SU-DHL-6 (cell line): Measurements from ENCODE around the gene DOCK3.

ENCODE experiments used
- H2AFZ ChIP-seq: fragments of 200-600 bp; sonication (generic); 2 replicates; pipeline ENCODE4 v1.6.1; 2014; ENCODE audit warnings: low read depth, mild to moderate bottlenecking, moderate library complexity, mixed read lengths, antibody characterized with exemption, low read length; ENCODE audit not compliant: severe bottlenecking
- H3F3A ChIP-seq: fragments of 200-600 bp; shearing (Covaris generic); 2 replicates; pipeline ENCODE4 v1.6.0; 2016; ENCODE audit warnings: antibody characterized with exemption, mild to moderate bottlenecking; ENCODE audit not compliant: insufficient read depth
- H3K27ac ChIP-seq: fragments of 200-600 bp; sonication (generic); 2 replicates; pipeline ENCODE4 v1.5.1; 2016; ENCODE audit warnings: low read depth, mild to moderate bottlenecking, low read length, moderate library complexity, mixed read lengths
- H3K27me3 ChIP-seq: fragments of 200-600 bp; sonication (generic), shearing (Covaris generic); 2 replicates; pipeline ENCODE4 v1.6.0; 2014; ENCODE audit warnings: mild to moderate bottlenecking, low read length
- H3K36me3 ChIP-seq: fragments of 200-600 bp; sonication (generic); 2 replicates; pipeline ENCODE4 v1.6.1; 2014; ENCODE audit warnings: mild to moderate bottlenecking, low read length, mixed read lengths
- H3K4me2 ChIP-seq: fragments of 300-600, 200-600 bp; shearing (Covaris generic), sonication (generic); 2 replicates; pipeline ENCODE4 v1.6.0; 2014; ENCODE audit warnings: low read length, low read depth, mild to moderate bottlenecking; ENCODE audit not compliant: poor library complexity, severe bottlenecking
- H3K4me3 ChIP-seq: fragments of 200-600 bp; sonication (generic); 2 replicates; pipeline ENCODE4 v1.5.1; 2014; ENCODE audit warnings: antibody characterized with exemption, low read length, mild to moderate bottlenecking, mixed read lengths; ENCODE audit not compliant: insufficient read depth, poor library complexity, severe bottlenecking
- H3K79me2 ChIP-seq: fragments of 200-600 bp; sonication (generic); 2 replicates; pipeline ENCODE4 v1.6.1; 2014; ENCODE audit warnings: mild to moderate bottlenecking, low read length, moderate library complexity; ENCODE audit not compliant: insufficient read depth
- H3K9ac ChIP-seq: fragments of 200-600 bp; sonication (generic); 2 replicates; pipeline ENCODE4 v1.7.0; 2014; ENCODE audit warnings: mild to moderate bottlenecking, low read length
- H3K9me2 ChIP-seq: fragments of 200-600 bp; sonication (generic); replicated peaks from 2 replicates; pipeline ENCODE4 v1.6.1; 2014; ENCODE audit warnings: low read length; ENCODE audit not compliant: insufficient read depth
- H3K9me3 ChIP-seq: fragments of 200-600 bp; sonication (generic); 2 replicates; pipeline ENCODE4 v1.6.1; 2014; ENCODE audit warnings: low read length, mixed read lengths; ENCODE audit not compliant: insufficient read depth
- H4K20me1 ChIP-seq: fragments of 200-600 bp; sonication (generic); 2 replicates; pipeline ENCODE4 v1.6.1; 2014; ENCODE audit warnings: low read depth, mild to moderate bottlenecking, antibody characterized with exemption, low read length, moderate library complexity, mixed read lengths
- CTCF ChIP-seq: fragments of 200-600 bp; sonication (generic); IDR thresholded peaks from one replicate; pipeline ENCODE4 v1.5.1; 2017; ENCODE audit warnings: antibody characterized with exemption, mild to moderate bottlenecking, low read length, moderate library complexity; ENCODE audit not compliant: insufficient read depth, poor library complexity, severe bottlenecking
- EZH2phosphoT487 ChIP-seq: fragments of 200-600 bp; sonication (generic), shearing (Covaris generic); conservative IDR thresholded peaks from 2 replicates; pipeline ENCODE4 v1.6.1; 2018; ENCODE audit warnings: mild to moderate bottlenecking, antibody characterized with exemption, low read length, moderate library complexity, mixed read lengths

The DOCK3 gene

GRCh38 chr3:51106242-51106876, 431.6 kb downstream of the DOCK3 start:
- no peak overlapping the region for H3K27ac ChIP-seq
- no peaks in the 10 kb centered on the region for H4K20me1 ChIP-seq
- no peak overlapping the region for H3K9ac ChIP-seq
- no peaks in the 10 kb centered on the region for H3K9me2 ChIP-seq
- no peaks in the 10 kb centered on the region for H3K36me3 ChIP-seq
- no peaks in the 10 kb centered on the region for H3F3A ChIP-seq
- H3K4me2 ChIP-seq = no peak overlapping the region
- TF ChIP-seq EZH2phosphoT487 (no peak), CTCF (no peak)
- H3K27me3 ChIP-seq = no peaks in the 10 kb centered on the region
- H3K79me2 ChIP-seq = no peaks in the 10 kb centered on the region
- no peak overlapping the region for H3K4me3 ChIP-seq
- no peaks in the 10 kb centered on the region for H3K9me3 ChIP-seq
- H2AFZ ChIP-seq = no peak overlapping the region

- H3F3A ChIP-seq = no peaks in the 10 kb centered on the region
- no peak overlapping the region for H3K9ac ChIP-seq
- H3K9me3 ChIP-seq = no peaks in the 10 kb centered on the region
- no peak overlapping the region for H3K4me3 ChIP-seq
- no peak overlapping the region for H3K4me2 ChIP-seq
- H3K9me2 ChIP-seq = no peaks in the 10 kb centered on the region
- H3K79me2 ChIP-seq = no peaks in the 10 kb centered on the region
- no peak overlapping the region for H2AFZ ChIP-seq
- TF ChIP-seq EZH2phosphoT487 (no peak), CTCF (no peak)
- no peak overlapping the region for H3K27ac ChIP-seq
- H3K36me3 ChIP-seq = no peaks in the 10 kb centered on the region
- H3K27me3 ChIP-seq = no peaks in the 10 kb centered on the region
- no peaks in the 10 kb centered on the region for H4K20me1 ChIP-seq
Observed at GRCh38 chr3:51110586-51110985, 435.9 kb downstream of the DOCK3 start.

GRCh38 chr3:51122944-51123343, 448.2 kb downstream of the DOCK3 start:
- no peak overlapping the region for H3K27ac ChIP-seq
- TF ChIP-seq CTCF (no peak), EZH2phosphoT487 (no peak)
- H3F3A ChIP-seq = no peaks in the 10 kb centered on the region
- no peaks in the 10 kb centered on the region for H3K36me3 ChIP-seq
- no peak overlapping the region for H3K4me3 ChIP-seq
- H2AFZ ChIP-seq = no peak overlapping the region
- no peaks in the 10 kb centered on the region for H3K9me2 ChIP-seq
- no peaks in the 10 kb centered on the region for H4K20me1 ChIP-seq
- no peak overlapping the region for H3K9ac ChIP-seq
- H3K27me3 ChIP-seq = no peaks in the 10 kb centered on the region
- no peaks in the 10 kb centered on the region for H3K79me2 ChIP-seq
- H3K4me2 ChIP-seq = no peak overlapping the region
- no peaks in the 10 kb centered on the region for H3K9me3 ChIP-seq
